OCI-LY1 (cell line): ENCODE results near the gene ZNF775.

Experiments used
- CTCF ChIP-seq: fragments of 200-600 bp; sonication (generic), shearing (Covaris generic); IDR thresholded peaks from 2 replicates; pipeline ENCODE4 v1.5.1; 2017; ENCODE audit warnings: mild to moderate bottlenecking, antibody characterized with exemption, low read length, moderate library complexity, mixed read lengths
- EZH2 ChIP-seq: fragments of 200-600 bp; sonication (generic), shearing (Covaris generic); IDR thresholded peaks from 2 replicates; pipeline ENCODE4 v1.8.0; 2017; ENCODE audit warnings: borderline replicate concordance, mixed run types, mild to moderate bottlenecking, antibody characterized with exemption, low read length, moderate library complexity, mixed read lengths

DNA sequence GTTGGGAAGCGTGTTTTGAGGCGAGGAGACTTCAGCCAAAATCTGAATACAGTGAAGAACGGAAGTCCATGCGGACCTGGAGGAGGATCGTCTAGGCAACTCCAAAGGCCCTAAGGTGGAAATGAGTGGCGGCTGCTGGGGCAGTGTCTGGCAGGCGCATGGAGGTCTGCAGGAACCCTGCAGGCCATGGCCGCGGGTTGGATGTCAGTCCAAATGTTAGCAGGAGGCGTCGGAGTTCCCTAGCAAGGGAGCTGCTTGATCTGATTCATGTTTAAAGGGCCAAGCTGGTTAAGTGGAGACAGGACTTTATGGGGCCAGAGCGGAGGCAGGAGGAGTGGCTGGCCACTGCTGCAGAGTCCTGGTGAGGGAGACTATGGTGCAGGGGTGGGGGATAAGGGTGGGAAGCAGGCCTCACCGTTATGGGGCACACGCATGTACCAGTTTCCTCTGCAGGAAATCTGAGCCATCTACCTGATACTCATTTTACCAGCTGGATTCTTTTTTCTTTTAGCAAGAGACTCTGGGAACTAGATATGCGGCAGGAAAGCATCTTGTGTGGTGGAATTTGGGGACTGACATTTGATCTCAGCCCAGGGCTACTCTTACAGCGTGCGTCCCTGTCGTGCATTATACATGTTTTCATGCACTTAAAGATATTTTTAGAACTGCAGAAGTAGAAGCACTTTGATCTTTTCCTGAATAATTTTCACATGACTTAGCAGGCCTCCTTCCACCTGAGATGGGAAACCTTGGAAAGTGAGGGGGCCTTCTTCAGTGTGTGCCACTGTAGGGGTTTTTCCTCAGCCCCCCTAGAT lies 17.1 kb upstream of the ZNF775 start:
- TF ChIP-seq CTCF (no peak), EZH2 (no peak)
